ENCODE results near the gene CRACR2A.

The CRACR2A gene

DNA sequence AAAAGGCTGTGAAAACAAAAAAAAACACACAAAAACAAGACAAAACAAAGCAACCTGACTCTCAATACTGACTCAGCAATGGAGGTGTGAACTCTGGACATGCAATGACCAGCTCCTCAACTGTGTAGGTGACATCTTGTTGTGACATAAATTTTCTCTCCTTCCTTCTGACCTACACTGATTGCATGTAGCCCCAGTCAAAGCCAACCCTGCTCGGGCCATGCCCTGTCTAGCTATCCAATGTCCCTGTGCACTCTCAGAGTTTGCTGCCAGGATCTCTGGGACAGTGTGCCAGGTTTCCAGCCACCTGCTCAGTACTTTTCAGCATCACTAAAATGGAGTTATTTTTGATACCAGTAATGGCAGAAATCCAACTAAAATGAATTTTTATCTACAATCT is 18.9 kb upstream of the CRACR2A start:
- H3K4me1 ChIP-seq (ENCODE audit: low read length) = no peaks in the 10 kb centered on the region
- H3K4me3 ChIP-seq (ENCODE audit: low read length) = no peak overlapping the region
- H3K9ac ChIP-seq (ENCODE audit: low read length) = no peak overlapping the region
- H4K20me1 ChIP-seq (ENCODE audit: insufficient read depth, low read length) = no peaks in the 10 kb centered on the region
- no peaks in the 10 kb centered on the region for H3K36me3 ChIP-seq (replicated peaks; ENCODE audit: low read depth, low read length)
- H3K27me3 ChIP-seq (ENCODE audit: low read depth, low read length) = peaks cover 30% of the 10 kb centered on the region; the same call in 1 of the 2 replicates
- no peaks in the 10 kb centered on the region for H3K9me3 ChIP-seq (ENCODE audit: insufficient read depth, low read length)
- H3K27ac ChIP-seq (ENCODE audit: low read length) = no peak overlapping the region
- no peaks in the 10 kb centered on the region for H3K79me2 ChIP-seq (ENCODE audit: low read length)
- H2AFZ ChIP-seq (ENCODE audit: low read depth, low read length) = no peak overlapping the region
- TF ChIP-seq, protein P1, sequence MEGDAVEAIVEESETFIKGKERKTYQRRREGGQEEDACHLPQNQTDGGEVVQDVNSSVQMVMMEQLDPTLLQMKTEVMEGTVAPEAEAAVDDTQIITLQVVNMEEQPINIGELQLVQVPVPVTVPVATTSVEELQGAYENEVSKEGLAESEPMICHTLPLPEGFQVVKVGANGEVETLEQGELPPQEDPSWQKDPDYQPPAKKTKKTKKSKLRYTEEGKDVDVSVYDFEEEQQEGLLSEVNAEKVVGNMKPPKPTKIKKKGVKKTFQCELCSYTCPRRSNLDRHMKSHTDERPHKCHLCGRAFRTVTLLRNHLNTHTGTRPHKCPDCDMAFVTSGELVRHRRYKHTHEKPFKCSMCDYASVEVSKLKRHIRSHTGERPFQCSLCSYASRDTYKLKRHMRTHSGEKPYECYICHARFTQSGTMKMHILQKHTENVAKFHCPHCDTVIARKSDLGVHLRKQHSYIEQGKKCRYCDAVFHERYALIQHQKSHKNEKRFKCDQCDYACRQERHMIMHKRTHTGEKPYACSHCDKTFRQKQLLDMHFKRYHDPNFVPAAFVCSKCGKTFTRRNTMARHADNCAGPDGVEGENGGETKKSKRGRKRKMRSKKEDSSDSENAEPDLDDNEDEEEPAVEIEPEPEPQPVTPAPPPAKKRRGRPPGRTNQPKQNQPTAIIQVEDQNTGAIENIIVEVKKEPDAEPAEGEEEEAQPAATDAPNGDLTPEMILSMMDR (IDR thresholded peaks at IDR 0.05; ENCODE audit: low read depth, low read length) = no peak
- TF ChIP-seq EZH2phosphoT487 (IDR thresholded peaks at IDR 0.05; ENCODE audit: low read depth) = no peak
- H3K4me2 ChIP-seq (ENCODE audit: low read length) = no peak overlapping the region

DNA sequence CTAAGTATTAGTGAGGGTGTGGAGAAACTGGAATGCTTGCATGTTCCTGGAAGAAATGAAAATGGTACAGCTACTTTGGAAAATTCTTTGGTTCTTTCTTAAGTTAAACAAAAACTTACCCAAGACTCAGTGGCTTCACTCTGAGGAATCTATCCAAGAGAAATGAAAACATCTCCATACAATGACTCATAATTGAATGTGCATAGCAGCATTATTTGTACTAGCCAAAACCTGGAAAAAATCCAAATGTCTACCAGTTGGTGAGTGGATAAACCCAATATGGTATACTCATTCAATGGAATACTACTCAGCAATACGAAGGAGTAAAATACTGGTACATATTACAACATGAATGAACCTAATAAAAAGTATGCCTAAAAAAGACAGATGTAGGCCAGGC is 18.0 kb upstream of the CRACR2A start:
- Histone ChIP-seq H3K4me2 (ENCODE audit: low read length) (no peak overlapping the region), H4K20me1 (ENCODE audit: insufficient read depth, low read length) (no peaks in the 10 kb centered on the region), H3K27ac (ENCODE audit: low read length) (no peak overlapping the region), H3K36me3 (replicated peaks; ENCODE audit: low read depth, low read length) (no peaks in the 10 kb centered on the region), H3K27me3 (ENCODE audit: low read depth, low read length) (peaks cover 28% of the 10 kb centered on the region; the same call in 1 of the 2 replicates), H3K9me3 (ENCODE audit: insufficient read depth, low read length) (no peaks in the 10 kb centered on the region), H3K79me2 (ENCODE audit: low read length) (no peaks in the 10 kb centered on the region), H3K4me1 (ENCODE audit: low read length) (no peaks in the 10 kb centered on the region), H3K9ac (ENCODE audit: low read length) (no peak overlapping the region), H2AFZ (ENCODE audit: low read depth, low read length) (no peak overlapping the region), H3K4me3 (ENCODE audit: low read length) (no peak overlapping the region)
- no peak for TF ChIP-seq EZH2phosphoT487 (IDR thresholded peaks at IDR 0.05; ENCODE audit: low read depth)
- TF ChIP-seq, protein P1 (IDR thresholded peaks at IDR 0.05; ENCODE audit: low read depth, low read length) = no peak

DNA sequence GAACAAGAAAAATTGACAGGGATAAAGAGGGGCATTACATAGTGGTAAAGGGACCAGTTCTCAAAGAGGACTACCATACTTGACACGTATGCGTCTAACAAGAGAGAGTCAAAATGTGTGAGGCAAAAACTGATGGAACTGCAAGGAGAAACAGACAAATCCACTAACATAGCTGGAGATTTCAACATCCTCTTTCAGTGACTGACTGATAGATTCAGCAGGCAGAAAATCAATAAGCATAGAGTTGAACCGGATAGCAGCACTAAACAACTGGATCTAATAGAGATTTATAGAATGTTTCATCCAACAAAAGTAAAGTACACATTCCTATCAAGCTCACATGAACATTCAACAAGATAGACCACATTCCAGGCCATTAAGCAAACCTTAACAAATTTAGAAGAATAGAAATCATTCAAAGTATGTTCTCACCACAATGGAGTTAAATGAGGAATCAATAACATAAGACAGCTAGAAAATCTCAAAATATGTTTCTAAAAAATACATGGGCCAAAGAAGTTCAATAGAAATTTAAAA is 16.1 kb upstream of the CRACR2A start:
- H3K27me3 ChIP-seq (ENCODE audit: low read depth, low read length) = peaks cover 12% of the 10 kb centered on the region; the same call in 1 of the 2 replicates
- H3K27ac ChIP-seq (ENCODE audit: low read length) = no peak overlapping the region
- no peak overlapping the region for H3K9ac ChIP-seq (ENCODE audit: low read length)
- H3K79me2 ChIP-seq (ENCODE audit: low read length) = no peaks in the 10 kb centered on the region
- no peaks in the 10 kb centered on the region for H3K9me3 ChIP-seq (ENCODE audit: insufficient read depth, low read length)
- H3K4me2 ChIP-seq (ENCODE audit: low read length) = no peak overlapping the region
- no peak overlapping the region for H2AFZ ChIP-seq (ENCODE audit: low read depth, low read length)
- TF ChIP-seq, protein P1 (IDR thresholded peaks at IDR 0.05; ENCODE audit: low read depth, low read length) = no peak
- TF ChIP-seq EZH2phosphoT487 (IDR thresholded peaks at IDR 0.05; ENCODE audit: low read depth) = no peak
- H4K20me1 ChIP-seq (ENCODE audit: insufficient read depth, low read length) = no peaks in the 10 kb centered on the region
- no peaks in the 10 kb centered on the region for H3K4me1 ChIP-seq (ENCODE audit: low read length)
- no peaks in the 10 kb centered on the region for H3K36me3 ChIP-seq (replicated peaks; ENCODE audit: low read depth, low read length)
- H3K4me3 ChIP-seq (ENCODE audit: low read length) = no peak overlapping the region

DNA sequence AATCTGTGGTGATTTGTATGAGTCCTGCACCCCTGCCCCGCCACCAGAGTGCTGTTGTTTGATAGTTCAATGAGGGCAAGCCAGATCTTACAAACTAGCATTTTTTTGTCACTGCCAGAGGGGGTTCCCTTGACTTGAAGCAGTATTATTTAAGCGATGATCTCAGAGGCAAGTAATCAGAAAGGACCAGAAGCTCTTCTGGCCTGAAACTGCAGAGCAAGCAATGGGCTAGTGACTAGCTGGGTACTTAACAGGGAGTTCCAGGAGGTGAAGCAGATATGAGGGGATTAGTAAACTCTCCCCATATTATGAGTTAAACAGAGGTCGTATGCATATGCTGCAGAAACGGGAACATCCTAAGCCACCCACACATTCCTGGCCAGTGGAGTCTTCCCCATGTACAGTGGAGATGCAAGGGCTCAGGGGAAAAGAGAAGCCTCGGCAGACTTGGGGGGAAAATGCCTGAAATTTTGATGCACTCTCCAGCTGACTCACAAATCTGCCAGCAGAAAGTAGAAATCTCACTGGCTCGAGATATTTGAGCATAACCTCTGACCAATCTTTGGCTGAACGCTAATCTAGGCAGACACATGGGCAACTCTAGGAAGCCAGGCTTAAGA is 8.3 kb upstream of the CRACR2A start:
- Histone ChIP-seq H3K27ac (ENCODE audit: low read length) (no peak overlapping the region), H2AFZ (ENCODE audit: low read depth, low read length) (no peak overlapping the region), H3K36me3 (replicated peaks; ENCODE audit: low read depth, low read length) (no peaks in the 10 kb centered on the region), H4K20me1 (ENCODE audit: insufficient read depth, low read length) (no peaks in the 10 kb centered on the region), H3K9ac (ENCODE audit: low read length) (no peak overlapping the region), H3K4me3 (ENCODE audit: low read length) (no peak overlapping the region), H3K27me3 (ENCODE audit: low read depth, low read length) (no peaks in the 10 kb centered on the region), H3K9me3 (ENCODE audit: insufficient read depth, low read length) (no peaks in the 10 kb centered on the region), H3K4me1 (ENCODE audit: low read length) (no peaks in the 10 kb centered on the region), H3K4me2 (ENCODE audit: low read length) (no peak overlapping the region), H3K79me2 (ENCODE audit: low read length) (no peaks in the 10 kb centered on the region)
- no peak for TF ChIP-seq EZH2phosphoT487 (IDR thresholded peaks at IDR 0.05; ENCODE audit: low read depth)
- TF ChIP-seq, protein P1 (IDR thresholded peaks at IDR 0.05; ENCODE audit: low read depth, low read length) = no peak
